Esophagus (tissue), 2 donors: Measurements from ENCODE around the gene VWA5A. TPM values are rescaled to one million over a fixed set of nuclear protein-coding genes. Genes with fewer than 3 reads are reported as not detected.

Source experiments
- polyA plus RNA-seq, 2 donors: library from polyadenylated mRNA; stranded (reverse); fragments of 200-250 nt; gene quantifications; one replicate each; pipeline ENCODE4 v1.2.3, GENCODE V29; 2013
- donor health status: healthy with polysubstance abuse.
- donor health status: Bipolar disorder and iron deficiency.

VWA5A gene
- polyA plus RNA-seq, 2 donors: 6.6 TPM

Other genes starting within 250 kb of the VWA5A start
- not detected for gene TMEM225, start 229.8 kb upstream of the VWA5A start, polyA plus RNA-seq
- not detected for gene OR8D4, start 213.3 kb upstream of the VWA5A start, polyA plus RNA-seq
- gene OR4D5, start 175.8 kb upstream of the VWA5A start, polyA plus RNA-seq: not detected
- gene OR6T1, start 171.6 kb upstream of the VWA5A start, polyA plus RNA-seq: not detected
- gene OR10S1, start 137.7 kb upstream of the VWA5A start, polyA plus RNA-seq: not detected
- not detected for gene OR10G6, start 120.3 kb upstream of the VWA5A start, polyA plus RNA-seq
- gene OR10G4, start 102.5 kb upstream of the VWA5A start, polyA plus RNA-seq: not detected
- gene OR10G9, start 92.4 kb upstream of the VWA5A start, polyA plus RNA-seq: not detected
- gene OR10G8, start 88.7 kb upstream of the VWA5A start, polyA plus RNA-seq: not detected
- not detected for gene OR10G7, start 74.1 kb upstream of the VWA5A start, polyA plus RNA-seq
- not detected for gene OR10D3, start 67.9 kb downstream of the VWA5A start, polyA plus RNA-seq
- not detected for gene OR8G1, start 125.6 kb downstream of the VWA5A start, polyA plus RNA-seq
- gene OR8G5, start 140.9 kb downstream of the VWA5A start, polyA plus RNA-seq: not detected
- gene OR8D1, start 198.5 kb downstream of the VWA5A start, polyA plus RNA-seq: not detected
- not detected for gene OR8D2, start 204.7 kb downstream of the VWA5A start, polyA plus RNA-seq